ENCODE measurements around the gene SWSAP1. TPM values are rescaled to one million over a fixed set of nuclear protein-coding genes. Genes with fewer than 3 reads are reported as not detected.
"Not testable (repeated sequence)": the region's sequence is repeated elsewhere in the genome, so short reads cannot be mapped to it uniquely, and the experiment has no call there.

Gene SWSAP1
- total and polyA plus RNA-seq, 12 donors, result 0.53 to 3.1 (median 1.7) TPM

DNA sequence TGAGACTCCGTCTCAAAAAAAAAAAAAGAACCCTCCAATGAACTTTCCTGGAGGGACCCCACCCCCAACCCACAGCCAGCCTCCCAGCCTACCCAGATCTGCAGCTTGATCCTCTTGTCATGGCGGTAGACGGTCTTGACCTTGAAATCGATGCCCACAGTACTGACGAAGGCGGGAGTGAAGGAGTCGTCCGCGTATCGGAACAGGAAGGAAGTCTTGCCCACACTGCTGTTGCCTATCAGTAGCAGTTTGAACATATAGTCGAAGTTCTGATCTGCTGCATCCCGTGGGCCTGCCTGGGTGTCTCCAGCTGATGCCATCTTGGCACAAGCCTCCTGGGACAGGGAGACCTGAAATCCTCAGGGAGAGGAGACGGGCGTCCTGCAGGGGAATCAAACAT is 37.4 kb upstream of the SWSAP1 start:
- DNase-seq (no peak), ATAC-seq (no peak)
- Histone ChIP-seq H3K27ac (peak overlapping the region in 1 of 10 donors; percentile 89), H3K4me1 (peaks cover 3 to 33% (median 10%) of the 10 kb centered on the region in 9 donors), H3K27me3 (no peaks in the 10 kb centered on the region), H3K4me3 (peak overlapping the region in 1 of 10 donors; percentile 79), H3K36me3 (peaks cover 0 to 64% (median 30%) of the 10 kb centered on the region in 9 donors), H3K9me3 (no peaks in the 10 kb centered on the region)
- intact Hi-C loops (cut with DNase I), result loop anchor here in 2 of 10 donors (5.0 kb wide), 2 partner anchors 35 to 40 kb away; partner anchors contain the start of genes SWSAP1 (in 1 of the 2) and TSPAN16 (in 1 of the 2)
- WGBS, 2 donors, result 84 to 85% methylated on average over 14 of the region's 14 CpGs
- TF ChIP-seq, protein P1, sequence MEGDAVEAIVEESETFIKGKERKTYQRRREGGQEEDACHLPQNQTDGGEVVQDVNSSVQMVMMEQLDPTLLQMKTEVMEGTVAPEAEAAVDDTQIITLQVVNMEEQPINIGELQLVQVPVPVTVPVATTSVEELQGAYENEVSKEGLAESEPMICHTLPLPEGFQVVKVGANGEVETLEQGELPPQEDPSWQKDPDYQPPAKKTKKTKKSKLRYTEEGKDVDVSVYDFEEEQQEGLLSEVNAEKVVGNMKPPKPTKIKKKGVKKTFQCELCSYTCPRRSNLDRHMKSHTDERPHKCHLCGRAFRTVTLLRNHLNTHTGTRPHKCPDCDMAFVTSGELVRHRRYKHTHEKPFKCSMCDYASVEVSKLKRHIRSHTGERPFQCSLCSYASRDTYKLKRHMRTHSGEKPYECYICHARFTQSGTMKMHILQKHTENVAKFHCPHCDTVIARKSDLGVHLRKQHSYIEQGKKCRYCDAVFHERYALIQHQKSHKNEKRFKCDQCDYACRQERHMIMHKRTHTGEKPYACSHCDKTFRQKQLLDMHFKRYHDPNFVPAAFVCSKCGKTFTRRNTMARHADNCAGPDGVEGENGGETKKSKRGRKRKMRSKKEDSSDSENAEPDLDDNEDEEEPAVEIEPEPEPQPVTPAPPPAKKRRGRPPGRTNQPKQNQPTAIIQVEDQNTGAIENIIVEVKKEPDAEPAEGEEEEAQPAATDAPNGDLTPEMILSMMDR (IDR thresholded peaks at IDR 0.05), result no peak

DNA sequence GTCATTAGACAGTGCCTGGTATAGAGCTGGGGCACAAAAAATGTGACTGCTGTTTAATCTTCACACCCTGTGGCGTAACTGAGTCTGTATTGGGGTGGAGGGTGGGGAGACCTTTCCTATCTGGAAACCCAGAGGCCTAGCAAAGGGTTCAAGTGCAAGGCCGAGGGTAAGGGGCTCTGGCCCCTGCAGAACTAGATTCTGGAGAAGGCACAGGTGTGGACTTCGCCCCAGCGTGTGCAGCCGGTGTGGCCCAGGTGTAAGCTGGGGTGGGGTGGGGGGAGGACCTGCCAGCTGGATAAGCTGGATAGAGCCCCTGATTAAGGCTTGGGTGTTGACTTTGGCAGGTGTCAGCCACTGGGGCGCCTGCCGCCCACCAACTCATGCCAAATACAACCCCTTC is 36.3 kb upstream of the SWSAP1 start:
- WGBS, 2 donors, result 93 to 96% methylated on average over 7 of the region's 7 CpGs
- Histone ChIP-seq H3K27me3 (no peaks in the 10 kb centered on the region), H3K4me3 (peak overlapping the region in 6 of 10 donors; percentile 73 to 84 (median 80)), H3K4me1 (peaks cover 3 to 33% (median 10%) of the 10 kb centered on the region in 9 donors), H3K27ac (peak overlapping the region in 4 of 10 donors; percentile 77 to 89 (median 88)), H3K36me3 (peaks cover 0 to 63% (median 29%) of the 10 kb centered on the region in 9 donors), H3K9me3 (no peaks in the 10 kb centered on the region)
- TF ChIP-seq, protein P1 (IDR thresholded peaks at IDR 0.05), result no peak
- intact Hi-C loops (cut with DNase I), result loop anchor here in 2 of 10 donors (2.0 to 5.0 kb wide), 3 partner anchors 27 to 41 kb away; partner anchors contain the start of genes SWSAP1 (in 1 of the 2) and TSPAN16 (in 1 of the 2)
- ATAC-seq, result no peak
- no peak for DNase-seq

DNA sequence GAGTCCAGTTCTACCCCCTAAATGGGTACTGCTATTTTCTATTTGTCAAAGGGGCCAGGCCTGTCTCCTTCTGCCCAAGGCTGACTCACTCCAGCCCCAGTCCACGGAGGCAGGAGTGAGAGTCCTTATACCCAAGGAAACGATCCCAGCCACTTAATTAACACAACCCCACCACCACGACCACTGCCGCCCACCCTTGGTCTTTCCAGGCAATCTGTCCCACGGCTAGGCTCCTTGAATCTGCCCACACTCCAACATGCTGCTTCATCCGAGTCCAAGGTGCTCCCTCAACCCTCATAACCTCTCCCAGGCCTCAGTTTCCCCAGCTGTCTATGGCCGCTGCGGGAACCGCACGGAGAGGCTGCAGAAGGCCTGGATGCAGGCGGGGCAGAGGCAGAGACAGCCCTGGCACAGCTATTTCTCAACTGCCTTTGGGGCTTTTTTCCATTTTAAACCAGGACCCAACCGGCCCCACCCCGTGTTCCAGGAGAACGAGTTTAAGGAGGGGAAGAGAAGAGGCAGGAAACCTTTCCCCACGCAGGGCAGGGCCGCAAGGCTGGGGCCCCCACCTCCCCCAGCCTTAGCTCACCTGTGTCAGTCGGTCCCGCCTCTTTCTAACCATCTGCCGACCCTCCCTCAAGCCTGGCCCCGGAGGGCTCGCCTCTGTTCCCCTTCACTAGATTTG is 35.8 kb upstream of the SWSAP1 start:
- intact Hi-C loops (cut with DNase I), result loop anchor here in 3 of 10 donors (1.0 to 5.0 kb wide), 4 partner anchors 28 to 43 kb away; partner anchors contain the start of genes SWSAP1 (in 1 of the 3) and TSPAN16 (in 1 of the 3)
- peaks cover 0 to 62% (median 26%) of the 10 kb centered on the region in 9 donors for H3K36me3 ChIP-seq
- no peaks in the 10 kb centered on the region for H3K27me3 ChIP-seq
- DNase-seq (no peak), ATAC-seq (peak; percentile 7 to 31 (median 20))
- peak overlapping the region; percentile 23 to 91 (median 82) for H3K27ac ChIP-seq
- peak overlapping the region; percentile 58 to 84 (median 81) for H3K4me3 ChIP-seq
- H3K4me1 ChIP-seq, result peaks cover 3 to 38% (median 11%) of the 10 kb centered on the region in 9 donors
- WGBS, 2 donors, result 39 to 40% methylated on average over 21 of the region's 21 CpGs
- TF ChIP-seq, protein P1 (IDR thresholded peaks at IDR 0.05), result no peak
- no peaks in the 10 kb centered on the region for H3K9me3 ChIP-seq

DNA sequence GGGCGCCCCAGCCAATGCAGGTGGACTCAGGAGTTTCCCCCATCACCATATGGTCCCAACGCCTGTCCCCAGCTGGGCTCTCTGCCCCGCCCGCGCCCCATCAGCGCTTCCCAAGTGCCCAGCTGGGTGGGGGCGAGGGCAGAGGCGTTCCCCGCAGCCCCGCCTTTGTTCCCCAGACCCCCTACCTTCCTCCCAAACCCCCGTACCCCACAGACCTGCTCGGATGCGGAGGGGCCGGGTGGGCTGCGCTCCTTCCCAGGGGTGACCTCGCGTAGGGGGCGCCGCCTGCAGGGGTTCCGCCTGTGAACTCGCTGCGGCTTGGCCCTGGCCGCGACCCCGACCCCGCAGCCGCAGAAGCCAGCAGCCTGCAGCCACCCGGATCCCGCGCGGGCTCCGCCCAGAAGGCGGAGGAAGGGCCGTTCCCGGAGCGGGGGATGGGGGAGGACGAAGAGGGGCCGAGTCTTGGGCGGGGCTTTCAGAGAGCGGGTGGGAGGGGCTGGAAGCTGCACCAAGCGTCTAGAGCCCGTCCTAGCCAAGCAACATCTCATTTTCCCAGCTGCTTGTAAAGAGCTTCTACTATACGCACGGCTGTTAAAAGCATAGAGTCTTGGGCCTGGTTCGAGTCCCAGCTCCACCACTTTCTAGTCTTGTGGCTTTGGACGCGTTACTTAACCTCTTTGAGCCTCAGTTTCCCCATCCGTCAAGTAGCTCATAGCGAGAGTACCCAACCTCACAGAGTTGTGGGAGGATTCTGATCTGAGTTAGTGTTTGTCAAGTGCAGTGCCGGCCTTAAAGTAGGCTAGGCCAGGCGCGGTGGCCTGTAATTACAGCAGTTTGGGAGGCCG is 35.0 kb upstream of the SWSAP1 start, which contains the start of gene RAB3D:
Gene RAB3D, minus strand, starts transcription at position 404 of the 845 bp plus-strand sequence. CDS start 2,258 bp downstream, outside the sequence.
- intact Hi-C loops (cut with DNase I), result loop anchor here in 5 of 10 donors (1.0 to 10.0 kb wide), 6 partner anchors 29 to 205 kb away; partner anchors contain the start of genes TSPAN16 (in 3 of the 5) and SWSAP1 (in 1 of the 5)
- TF ChIP-seq, protein P1 (IDR thresholded peaks at IDR 0.05), result no peak
- DNase-seq, result peak; percentile 95 to 96
- Histone ChIP-seq H3K4me1 (peaks cover 3 to 45% (median 19%) of the 10 kb centered on the region in 9 donors), H3K36me3 (peaks cover 0 to 54% (median 22%) of the 10 kb centered on the region in 9 donors), H3K27me3 (no peaks in the 10 kb centered on the region), H3K9me3 (no peaks in the 10 kb centered on the region), H3K4me3 (peak within 1 kb of the TSS; percentile 58 to 84 (median 81)), H3K27ac (peak within 1 kb of the TSS; percentile 23 to 91 (median 82))
- 6% methylated on average over 53 of the region's 53 CpGs for WGBS, 2 donors
- peak; percentile 93 to 99 (median 97) for ATAC-seq

DNA sequence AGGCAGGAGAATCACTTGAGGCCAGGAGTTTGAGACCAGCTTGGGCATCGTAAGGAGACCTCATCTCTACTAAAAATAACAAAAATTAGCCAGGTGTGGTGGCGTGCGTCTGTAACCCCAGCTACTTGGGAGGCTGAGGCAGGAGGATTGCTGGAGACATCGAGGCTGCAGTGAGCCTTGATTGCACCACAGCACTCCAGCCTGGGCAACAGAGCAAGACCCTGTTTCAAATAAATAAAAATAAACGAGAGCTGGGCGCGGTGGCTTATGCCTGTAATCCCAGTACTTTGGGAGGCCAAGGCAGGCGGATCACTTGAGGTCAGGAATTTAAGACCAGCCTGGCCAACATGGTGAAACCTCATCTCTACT is 34.4 kb upstream of the SWSAP1 start:
- intact Hi-C loops (cut with DNase I), result loop anchor here in 3 of 10 donors (5.0 to 10.0 kb wide), 3 partner anchors 43 to 205 kb away; partner anchors contain the start of gene TSPAN16 (in 2 of the 3)
- Histone ChIP-seq H3K4me3 (peak overlapping the region in 9 of 10 donors; percentile 58 to 84 (median 81)), H3K4me1 (peaks cover 6 to 52% (median 25%) of the 10 kb centered on the region in 9 donors), H3K27ac (peak overlapping the region; percentile 17 to 91 (median 82)), H3K36me3 (peaks cover 0 to 48% (median 15%) of the 10 kb centered on the region in 9 donors)
- WGBS, 2 donors, result 89 to 91% methylated on average over 8 of the region's 8 CpGs
- DNase-seq, H3K9me3 ChIP-seq, ATAC-seq, H3K27me3 ChIP-seq: not testable (repeated sequence)
